Activated B cell treated with CpG ODN at 0.5 μM for 24 hours (primary cell): ENCODE results near the gene SYCP2L. TPM values are rescaled to one million over a fixed set of nuclear protein-coding genes. Genes with fewer than 3 reads are reported as not detected.

Source experiments
- ATAC-seq: fragments of 200-7000 bp; cut with Tn5 transposase; one replicate; pipeline ENCODE4 v1.10.0; 2021; ENCODE audit warnings: low read depth, mild to moderate bottlenecking, moderate library complexity
- CTCF ChIA-PET: fragments of 350-600 bp; sonication (Branson Sonifier 250); formaldehyde crosslinking; loops from one replicate; lab custom pipeline; 2021; ENCODE audit warnings: antibody characterized with exemption; lab: Charles Lee
- POLR2A ChIA-PET: fragments of 350-600 bp; sonication (Branson Sonifier 250); formaldehyde crosslinking; loops from one replicate; lab custom pipeline; 2021; ENCODE audit warnings: antibody characterized with exemption; lab: Charles Lee
- DNase-seq: peaks from one replicate; pipeline ENCODE4 v3.0.0; 2022
- H3K27ac Mint-ChIP-seq: one replicate; pipeline ENCODE4 v1.8.0; 2020; ENCODE audit warnings: mixed read lengths
- H3K27me3 Mint-ChIP-seq: one replicate; pipeline ENCODE4 v1.8.0; 2021; ENCODE audit warnings: mixed read lengths
- H3K36me3 Mint-ChIP-seq: one replicate; pipeline ENCODE4 v1.8.0; 2021; ENCODE audit warnings: low read depth, mixed read lengths
- H3K4me1 Mint-ChIP-seq: one replicate; pipeline ENCODE4 v1.8.0; 2021; ENCODE audit warnings: mixed read lengths
- H3K4me3 Mint-ChIP-seq: one replicate; pipeline ENCODE4 v1.8.0; 2020; ENCODE audit warnings: mild to moderate bottlenecking, mixed read lengths
- H3K9me3 Mint-ChIP-seq: one replicate; pipeline ENCODE4 v1.8.0; 2020; ENCODE audit warnings: mixed read lengths
- intact Hi-C: fragments of 100-400 bp; cut with micrococcal nuclease; formaldehyde crosslinking; loops from one replicate; pipeline ENCODE4 v1.15.1; 2024
- total RNA-seq: library from RNA; stranded (reverse); gene quantifications from 2 replicates; pipeline ENCODE4 v1.2.3, GENCODE V29; 2022
- TF ChIP-seq, protein P1 (sequence below): fragments of 200-600 bp; IDR thresholded peaks from one replicate; pipeline ENCODE4 v1.8.0; 2022; ENCODE audit warnings: antibody characterized with exemption, mild to moderate bottlenecking

The SYCP2L gene
- total RNA-seq, 1 donor from 2014 or later, result 0.13 TPM

- CTCF ChIA-PET, result no interaction called here
- DNase-seq (no peak), ATAC-seq (no peak)
- Mint-ChIP-seq H3K36me3 (no peaks in the 10 kb centered on the region), H3K9me3 (no peaks in the 10 kb centered on the region), H3K27ac (no peak overlapping the region), H3K27me3 (peaks cover 14% of the 10 kb centered on the region), H3K4me3 (no peak overlapping the region), H3K4me1 (peaks cover 3% of the 10 kb centered on the region)
- TF ChIP-seq, protein P1, sequence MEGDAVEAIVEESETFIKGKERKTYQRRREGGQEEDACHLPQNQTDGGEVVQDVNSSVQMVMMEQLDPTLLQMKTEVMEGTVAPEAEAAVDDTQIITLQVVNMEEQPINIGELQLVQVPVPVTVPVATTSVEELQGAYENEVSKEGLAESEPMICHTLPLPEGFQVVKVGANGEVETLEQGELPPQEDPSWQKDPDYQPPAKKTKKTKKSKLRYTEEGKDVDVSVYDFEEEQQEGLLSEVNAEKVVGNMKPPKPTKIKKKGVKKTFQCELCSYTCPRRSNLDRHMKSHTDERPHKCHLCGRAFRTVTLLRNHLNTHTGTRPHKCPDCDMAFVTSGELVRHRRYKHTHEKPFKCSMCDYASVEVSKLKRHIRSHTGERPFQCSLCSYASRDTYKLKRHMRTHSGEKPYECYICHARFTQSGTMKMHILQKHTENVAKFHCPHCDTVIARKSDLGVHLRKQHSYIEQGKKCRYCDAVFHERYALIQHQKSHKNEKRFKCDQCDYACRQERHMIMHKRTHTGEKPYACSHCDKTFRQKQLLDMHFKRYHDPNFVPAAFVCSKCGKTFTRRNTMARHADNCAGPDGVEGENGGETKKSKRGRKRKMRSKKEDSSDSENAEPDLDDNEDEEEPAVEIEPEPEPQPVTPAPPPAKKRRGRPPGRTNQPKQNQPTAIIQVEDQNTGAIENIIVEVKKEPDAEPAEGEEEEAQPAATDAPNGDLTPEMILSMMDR, result no peak
- POLR2A ChIA-PET, result interaction anchor here (0.6 kb wide), 1 partner anchor 59 kb away, joined by 4 read pairs; no protein-coding TSS in a partner anchor
- intact Hi-C loops, result no loop called here
Observed at GRCh38 chr6:11021003-11021402, 134.2 kb downstream of the SYCP2L start.

DNA sequence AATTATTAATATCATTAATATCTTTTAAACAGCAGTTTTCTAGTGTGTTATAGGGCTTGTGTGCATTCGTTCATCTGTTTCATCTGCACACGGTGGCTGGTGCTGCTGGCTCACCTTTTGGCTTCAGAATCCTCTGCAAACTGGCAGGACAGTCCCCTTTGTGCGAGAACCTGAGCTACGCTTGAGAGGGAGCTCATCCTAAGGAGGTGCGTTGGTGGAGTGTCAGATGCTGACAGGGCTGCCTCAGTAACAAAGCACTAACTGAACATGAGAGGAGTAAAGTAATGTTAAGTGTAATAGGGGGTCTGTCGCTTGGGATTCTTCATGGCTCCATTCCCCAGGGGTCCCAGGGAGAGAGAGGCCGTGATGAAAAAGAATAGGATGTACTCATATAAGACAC, 134.9 kb downstream of the SYCP2L start:
- Mint-ChIP-seq H3K27ac (no peak overlapping the region), H3K36me3 (no peaks in the 10 kb centered on the region), H3K27me3 (peaks cover 16% of the 10 kb centered on the region), H3K9me3 (no peaks in the 10 kb centered on the region), H3K4me1 (peaks cover 9% of the 10 kb centered on the region), H3K4me3 (no peak overlapping the region)
- TF ChIP-seq, protein P1, result no peak
- ChIA-PET CTCF (no interaction called here), POLR2A (no interaction called here)
- DNase-seq (no peak), ATAC-seq (no peak)
- intact Hi-C loops, result no loop called here

DNA sequence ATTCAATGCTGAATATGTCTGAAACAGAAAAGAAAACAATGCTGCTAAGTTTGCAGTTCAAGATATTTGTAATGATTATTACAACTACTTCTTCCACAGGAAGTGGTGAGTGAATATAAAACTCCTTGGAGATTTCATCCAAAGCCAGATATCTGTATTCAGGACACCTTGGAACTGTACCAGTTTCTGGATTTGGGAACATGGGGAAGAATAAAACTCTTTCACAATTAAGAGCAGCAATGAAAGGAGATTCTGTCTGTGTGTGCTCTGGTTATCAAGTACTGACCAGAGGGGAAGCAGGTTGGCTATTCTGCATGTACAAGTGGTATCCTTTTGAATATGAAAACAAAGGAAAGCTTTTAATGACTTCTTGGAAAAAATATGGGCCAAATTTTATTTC, 136.2 kb downstream of the SYCP2L start:
- intact Hi-C loops, result no loop called here
- no peak for ATAC-seq

More for the DNA sequence above, 136.2 kb downstream of the SYCP2L start:
- Mint-ChIP-seq H3K36me3 (no peaks in the 10 kb centered on the region), H3K27ac (no peak overlapping the region), H3K27me3 (peaks cover 23% of the 10 kb centered on the region), H3K4me1 (peaks cover 9% of the 10 kb centered on the region), H3K9me3 (no peaks in the 10 kb centered on the region), H3K4me3 (no peak overlapping the region)
- ChIA-PET CTCF (interaction anchor here (1.0 kb wide), 1 partner anchor 69 kb away, joined by 3 read pairs; no protein-coding TSS in a partner anchor), POLR2A (no interaction called here)
- TF ChIP-seq, protein P1, result no peak
- no peak for DNase-seq

Other genes with a start within 250 kb of the SYCP2L start
- 1.0 and 1.6 TPM in 2 replicates for gene C6orf52, start 192.4 kb upstream of the SYCP2L start, total RNA-seq
- gene PAK1IP1, start 192.1 kb upstream of the SYCP2L start, total RNA-seq, result 18.1 and 18.3 TPM in 2 replicates
- 23.0 and 23.1 TPM in 2 replicates for gene TMEM14C, start 164.0 kb upstream of the SYCP2L start, total RNA-seq
- 60.3 and 63.4 TPM in 2 replicates for gene TMEM14B, start 139.2 kb upstream of the SYCP2L start, total RNA-seq
- gene MAK, start 48.5 kb upstream of the SYCP2L start, total RNA-seq, result 0.15 TPM in 1 of 2 replicates, not detected in the other
- not detected in 2 replicates for gene GCM2, start 5.0 kb upstream of the SYCP2L start, total RNA-seq
- gene ELOVL2, start 157.3 kb downstream of the SYCP2L start, total RNA-seq, result not detected in 2 replicates
- gene SMIM13, start 206.8 kb downstream of the SYCP2L start, total RNA-seq, result 5.8 and 5.9 TPM in 2 replicates
- gene ERVFRD-1, start 224.7 kb downstream of the SYCP2L start, total RNA-seq, result not detected in 2 replicates